SHP77 (cell line): ENCODE measurements around the gene TOR1A.
"Not testable (repeated sequence)": the region's sequence is repeated elsewhere in the genome, so short reads cannot be mapped to it uniquely, and the experiment has no call there.

Source experiments
- DNase-seq, 2 experiments: peaks; one replicate each; lab custom pipeline; 2025; lab: John Stamatoyannopoulos, UW

TOR1A gene

GRCh38 chr9:129783516-129784361 lies 40.2 kb downstream of the TOR1A start:
- peak; percentile 60 to 64 for DNase-seq

- DNase-seq = no peak
These were observed 42.0 kb downstream of the TOR1A start for GRCh38 chr9:129781981-129782380.

- no peak for DNase-seq
These were observed 42.8 kb downstream of the TOR1A start for GRCh38 chr9:129781131-129781530.

- no peak for DNase-seq
These were observed 44.3 kb downstream of the TOR1A start for GRCh38 chr9:129779560-129780190.

GRCh38 chr9:129778469-129778868 lies 45.5 kb downstream of the TOR1A start:
- DNase-seq = no peak

GRCh38 chr9:129777769-129778130 lies 46.2 kb downstream of the TOR1A start:
- no peak for DNase-seq

- DNase-seq = peak; percentile 62 to 93
These were observed 46.8 kb downstream of the TOR1A start for GRCh38 chr9:129776938-129777768.

GRCh38 chr9:129776566-129776937 lies 47.4 kb downstream of the TOR1A start:
- peak in 1 of 2 experiments; percentile 17 for DNase-seq

GRCh38 chr9:129776096-129776495 lies 47.8 kb downstream of the TOR1A start:
- not testable (repeated sequence) for DNase-seq

- no peak for DNase-seq
These were observed 48.5 kb downstream of the TOR1A start for GRCh38 chr9:129775448-129775798.

- DNase-seq = peak in 1 of 2 experiments; percentile 36
These were observed 49.0 kb downstream of the TOR1A start for GRCh38 chr9:129774791-129775447.

- no peak for DNase-seq
These were observed 50.5 kb downstream of the TOR1A start for GRCh38 chr9:129773262-129774048.

GRCh38 chr9:129770741-129771140 lies 53.2 kb downstream of the TOR1A start:
- DNase-seq = no peak

- DNase-seq = no peak
These were observed 54.3 kb downstream of the TOR1A start for GRCh38 chr9:129769669-129770068.

- no peak for DNase-seq
These were observed 55.5 kb downstream of the TOR1A start for GRCh38 chr9:129768486-129768885.

GRCh38 chr9:129765764-129766317 lies 58.1 kb downstream of the TOR1A start:
- no peak for DNase-seq

GRCh38 chr9:129762985-129763926 lies 60.7 kb downstream of the TOR1A start:
- no peak for DNase-seq
